OCI-LY7 (cell line): Measurements from ENCODE around the gene TGFBRAP1. TPM values are rescaled to one million over a fixed set of nuclear protein-coding genes. Genes with fewer than 3 reads are reported as not detected.

Source experiments
- Bru-seq: library from RNA; stranded (reverse); fragments of 400-500 nt; gene quantifications from one replicate; lab custom pipeline; 2021; lab: Mats Ljungman, UMichigan
- BruChase-seq, 2 experiments: library from RNA; stranded (reverse); fragments of 400-500 nt; gene quantifications; one replicate each; lab custom pipeline; 2021; lab: Mats Ljungman, UMichigan
- BruUV-seq: library from RNA; stranded (reverse); fragments of 400-500 nt; replicated peaks from 2 replicates; lab custom pipeline; 2021; lab: Mats Ljungman, UMichigan
- CTCF ChIA-PET: fragments of 300-600 bp; sonication (Branson Sonifier 250); formaldehyde crosslinking; loops from one replicate; lab custom pipeline; 2022; ENCODE audit warnings: antibody characterized with exemption; ENCODE audit not compliant: unreplicated experiment; lab: Charles Lee
- POLR2A ChIA-PET: fragments of 300-600 bp; sonication (Branson Sonifier 250); formaldehyde crosslinking; loops from one replicate; lab custom pipeline; 2022; ENCODE audit warnings: antibody characterized with exemption; lab: Charles Lee
- DNase-seq: peaks from one replicate; pipeline ENCODE4 v3.0.0-alpha.2; 2015; ENCODE audit warnings: low spot score
- H2AFZ ChIP-seq: fragments of 200-600 bp; sonication (generic), shearing (Covaris generic); 2 replicates; pipeline ENCODE4 v1.6.1; 2014; ENCODE audit warnings: mild to moderate bottlenecking, antibody characterized with exemption, low read length, moderate library complexity
- H3K27ac ChIP-seq: fragments of 200-600 bp; sonication (generic); 2 replicates; pipeline ENCODE4 v1.5.1; 2014; ENCODE audit warnings: mixed run types, low read depth, mild to moderate bottlenecking, moderate library complexity, low read length, inconsistent platforms; ENCODE audit not compliant: poor library complexity, severe bottlenecking
- H3K36me3 ChIP-seq: fragments of 200-600 bp; sonication (generic); 2 replicates; pipeline ENCODE4 v1.6.1; 2014; ENCODE audit warnings: mild to moderate bottlenecking, antibody characterized with exemption, low read length, moderate library complexity, mixed read lengths; ENCODE audit not compliant: insufficient read depth
- H3K4me1 ChIP-seq: fragments of 200-600 bp; sonication (generic); 2 replicates; pipeline ENCODE4 v1.5.1; 2014; ENCODE audit warnings: mild to moderate bottlenecking, low read length; ENCODE audit not compliant: insufficient read depth, poor library complexity, severe bottlenecking
- H3K4me2 ChIP-seq: fragments of 200-600 bp; sonication (generic); 2 replicates; pipeline ENCODE4 v1.6.1; 2014; ENCODE audit warnings: mild to moderate bottlenecking, low read length
- H3K4me3 ChIP-seq: fragments of 200-600 bp; sonication (generic); 2 replicates; pipeline ENCODE4 v1.5.1; 2014; ENCODE audit warnings: mild to moderate bottlenecking, low read depth, low read length; ENCODE audit not compliant: poor library complexity, severe bottlenecking
- H3K79me2 ChIP-seq: fragments of 200-600 bp; sonication (generic); 2 replicates; pipeline ENCODE4 v1.6.1; 2016; ENCODE audit warnings: low read depth, mild to moderate bottlenecking, low read length, moderate library complexity, mixed read lengths; ENCODE audit not compliant: insufficient read depth
- H3K9me2 ChIP-seq: fragments of 200-600 bp; sonication (generic); 2 replicates; pipeline ENCODE4 v1.6.1; 2016; ENCODE audit warnings: mild to moderate bottlenecking, low read length, mixed read lengths; ENCODE audit not compliant: insufficient read depth
- H3K9me3 ChIP-seq: fragments of 200-600 bp; sonication (generic); 2 replicates; pipeline ENCODE4 v1.6.1; 2014; ENCODE audit warnings: mild to moderate bottlenecking, mixed run types, low read length, mixed read lengths
- H4K20me1 ChIP-seq: fragments of 200-600 bp; sonication (generic); 2 replicates; pipeline ENCODE4 v1.6.1; 2014; ENCODE audit warnings: mild to moderate bottlenecking, antibody characterized with exemption, low read length, moderate library complexity, mixed read lengths; ENCODE audit not compliant: insufficient read depth
- CTCF ChIP-seq: fragments of 200-600 bp; sonication (generic); conservative IDR thresholded peaks from 2 replicates; pipeline ENCODE4 v1.5.1; 2014; ENCODE audit warnings: mild to moderate bottlenecking, antibody characterized with exemption, low read length, moderate library complexity, mixed read lengths
- EZH2phosphoT487 ChIP-seq: fragments of 200-600 bp; sonication (generic); IDR thresholded peaks from 2 replicates; pipeline ENCODE4 v1.6.1; 2018; ENCODE audit warnings: low read depth, borderline replicate concordance, mild to moderate bottlenecking, mixed run types, antibody characterized with exemption, low read length, moderate library complexity, mixed read lengths
- intact Hi-C: fragments of 100-400 bp; cut with micrococcal nuclease; formaldehyde crosslinking; loops from one replicate; pipeline ENCODE4 v1.10.0; 2022; ENCODE audit not compliant: unreplicated experiment
- long read RNA-seq: library from polyadenylated mRNA; stranded (forward); transcript quantifications from one replicate; pipeline ENCODE4 v2.0.0, GENCODE V29; 2022
- total RNA-seq, 2 experiments: library from RNA; depleted of rRNA in 1 of 2; stranded (reverse); fragments of >200 nt in 1 of 2; shearing (Covaris generic) in 1 of 2; gene quantifications; 2 replicates each; pipeline ENCODE4 v1.2.3, GENCODE V29; 2014 to 2022

The TGFBRAP1 gene
- total RNA-seq (2014; rRNA removed; shearing (Covaris generic)) (17.6 and 24.6 TPM in 2 replicates), total RNA-seq (2022) (20.5 and 22.2 TPM in 2 replicates), Bru-seq, nascent RNA (percentile 77 among the genes with signal in this experiment), BruChase-seq, experiment 1, labeled RNA remaining after a 6-hour chase (percentile 63 among the genes with signal in this experiment), BruChase-seq, experiment 2, labeled RNA remaining after a 2-hour chase (percentile 70 among the genes with signal in this experiment)
- long read RNA-seq, full-length matches to known transcripts, result 31 of 69 reads
- long read RNA-seq, partial matches to known transcripts, result 6 of 69 reads
- long read RNA-seq, other reads (novel, unspliced or antisense), result 32 of 69 reads

- Histone ChIP-seq H3K4me1 (peaks cover 18% of the 10 kb centered on the region), H2AFZ (peak within 1 kb of the TSS; percentile 95), H3K27ac (peak within 1 kb of the TSS; percentile 37), H3K9me3 (no peaks in the 10 kb centered on the region), H3K9me2 (no peaks in the 10 kb centered on the region), H3K79me2 (peaks cover 44% of the 10 kb centered on the region), H3K4me3 (peak within 1 kb of the TSS; percentile 83), H4K20me1 (peaks cover 12% of the 10 kb centered on the region; the same call in 1 of the 2 replicates), H3K36me3 (peaks cover 28% of the 10 kb centered on the region), H3K4me2 (peak within 1 kb of the TSS; percentile 93)
- no peak for TF ChIP-seq EZH2phosphoT487
- no peak for TF ChIP-seq CTCF
- intact Hi-C loops, result loop anchor here (10.0 kb wide), 1 partner anchor 865 kb away; the partner anchor contains the start of gene UXS1
- ChIA-PET POLR2A (interaction anchor here (0.6 to 1.5 kb wide), 4 partner anchors 19 to 502 kb away, joined by 3 to 4 read pairs (median 3); no protein-coding TSS in a partner anchor), CTCF (interaction anchor here (1.0 kb wide), 1 partner anchor 10 kb away, joined by 3 read pairs; no protein-coding TSS in a partner anchor)
- peak; percentile 80 for DNase-seq
- no TSS peak for BruUV-seq
Measured at GRCh38 chr2:105329561-105330495, at the start of gene TGFBRAP1. TSS of gene TGFBRAP1 (minus strand) at chr2:105329735. CDS start at chr2:105308301, 21,434 bp downstream.

- H3K79me2 ChIP-seq, result no peaks in the 10 kb centered on the region
- no peak overlapping the region for H3K4me2 ChIP-seq
- no TSS peak for BruUV-seq
- CTCF ChIA-PET, result no interaction called here
- H3K36me3 ChIP-seq, result no peaks in the 10 kb centered on the region
- no peaks in the 10 kb centered on the region for H4K20me1 ChIP-seq
- H3K4me1 ChIP-seq, result no peaks in the 10 kb centered on the region
- no peak for DNase-seq
- POLR2A ChIA-PET, result no interaction called here
- H3K9me2 ChIP-seq, result no peaks in the 10 kb centered on the region
- TF ChIP-seq EZH2phosphoT487, result no peak
- no peak for TF ChIP-seq CTCF
- H2AFZ ChIP-seq, result no peak overlapping the region
- H3K9me3 ChIP-seq, result no peaks in the 10 kb centered on the region
- no peak overlapping the region for H3K4me3 ChIP-seq
- no peak overlapping the region for H3K27ac ChIP-seq
- intact Hi-C loops, result no loop called here
Measured at GRCh38 chr2:105378921-105379383, 49.4 kb upstream of the TGFBRAP1 start.
